Parathyroid adenoma (tissue), 2 donors: Measurements from ENCODE around the gene C19orf12.

Experiments
- H2AFZ ChIP-seq: fragments of 300-600 bp; sonication (generic); one replicate; pipeline ENCODE4 v1.7.0; 2017; ENCODE audit warnings: antibody characterized with exemption, mild to moderate bottlenecking
- H3K27ac ChIP-seq: fragments of 300-600 bp; sonication (generic); one replicate; pipeline ENCODE4 v1.7.0; 2017
- H3K27me3 ChIP-seq: fragments of 300-600 bp; sonication (generic); one replicate; pipeline ENCODE4 v1.7.0; 2017; ENCODE audit warnings: low read length; ENCODE audit not compliant: control insufficient read depth, insufficient read depth
- H3K36me3 ChIP-seq: fragments of 300-600 bp; sonication (generic); one replicate; pipeline ENCODE4 v1.7.0; 2017; ENCODE audit warnings: low read length; ENCODE audit not compliant: control insufficient read depth, insufficient read depth
- H3K4me1 ChIP-seq: fragments of 300-600 bp; sonication (generic); one replicate; pipeline ENCODE4 v1.7.0; 2017; ENCODE audit warnings: control low read depth
- H3K4me2 ChIP-seq: fragments of 300-600 bp; sonication (generic); one replicate; pipeline ENCODE4 v1.7.0; 2017; ENCODE audit warnings: low read length
- H3K4me3 ChIP-seq: fragments of 300-600 bp; sonication (generic); one replicate; pipeline ENCODE4 v1.7.0; 2017; ENCODE audit warnings: low read depth, low read length
- H3K79me2 ChIP-seq: fragments of 300-600 bp; sonication (generic); one replicate; pipeline ENCODE4 v1.7.0; 2017; ENCODE audit warnings: control low read depth
- H3K9ac ChIP-seq: fragments of 300-600 bp; sonication (generic); one replicate; pipeline ENCODE4 v1.7.0; 2017; ENCODE audit warnings: mild to moderate bottlenecking
- H3K9me3 ChIP-seq: fragments of 300-600 bp; sonication (generic); one replicate; pipeline ENCODE4 v1.7.0; 2017; ENCODE audit warnings: low read length; ENCODE audit not compliant: control insufficient read depth
- CTCF ChIP-seq: fragments of 300-600 bp; sonication (generic); IDR thresholded peaks from one replicate; pipeline ENCODE4 v1.7.0; 2017; ENCODE audit warnings: antibody characterized with exemption, mild to moderate bottlenecking
- donor health status: primary hyperparathyroidism.

The C19orf12 gene

GRCh38 chr19:29700498-29700897 lies 14.6 kb downstream of the C19orf12 start:
- no peak overlapping the region for H3K4me3 ChIP-seq
- no peaks in the 10 kb centered on the region for H3K36me3 ChIP-seq
- no peaks in the 10 kb centered on the region for H3K27me3 ChIP-seq
- no peaks in the 10 kb centered on the region for H3K79me2 ChIP-seq
- H3K4me1 ChIP-seq, result peaks cover 10% of the 10 kb centered on the region
- no peak for TF ChIP-seq CTCF
- no peaks in the 10 kb centered on the region for H3K9me3 ChIP-seq
- no peak overlapping the region for H3K9ac ChIP-seq
- H3K4me2 ChIP-seq, result no peak overlapping the region
- no peak overlapping the region for H3K27ac ChIP-seq
- H2AFZ ChIP-seq, result no peak overlapping the region

- H3K4me3 ChIP-seq, result no peak overlapping the region
- no peak overlapping the region for H3K27ac ChIP-seq
- H3K79me2 ChIP-seq, result no peaks in the 10 kb centered on the region
- H3K4me2 ChIP-seq, result no peak overlapping the region
- no peak overlapping the region for H2AFZ ChIP-seq
- no peak overlapping the region for H3K9ac ChIP-seq
- H3K27me3 ChIP-seq, result no peaks in the 10 kb centered on the region
- no peak for TF ChIP-seq CTCF
- no peaks in the 10 kb centered on the region for H3K36me3 ChIP-seq
- H3K9me3 ChIP-seq, result no peaks in the 10 kb centered on the region
- peaks cover 16% of the 10 kb centered on the region for H3K4me1 ChIP-seq
Observed at GRCh38 chr19:29699861-29700260, 15.2 kb downstream of the C19orf12 start.

DNA sequence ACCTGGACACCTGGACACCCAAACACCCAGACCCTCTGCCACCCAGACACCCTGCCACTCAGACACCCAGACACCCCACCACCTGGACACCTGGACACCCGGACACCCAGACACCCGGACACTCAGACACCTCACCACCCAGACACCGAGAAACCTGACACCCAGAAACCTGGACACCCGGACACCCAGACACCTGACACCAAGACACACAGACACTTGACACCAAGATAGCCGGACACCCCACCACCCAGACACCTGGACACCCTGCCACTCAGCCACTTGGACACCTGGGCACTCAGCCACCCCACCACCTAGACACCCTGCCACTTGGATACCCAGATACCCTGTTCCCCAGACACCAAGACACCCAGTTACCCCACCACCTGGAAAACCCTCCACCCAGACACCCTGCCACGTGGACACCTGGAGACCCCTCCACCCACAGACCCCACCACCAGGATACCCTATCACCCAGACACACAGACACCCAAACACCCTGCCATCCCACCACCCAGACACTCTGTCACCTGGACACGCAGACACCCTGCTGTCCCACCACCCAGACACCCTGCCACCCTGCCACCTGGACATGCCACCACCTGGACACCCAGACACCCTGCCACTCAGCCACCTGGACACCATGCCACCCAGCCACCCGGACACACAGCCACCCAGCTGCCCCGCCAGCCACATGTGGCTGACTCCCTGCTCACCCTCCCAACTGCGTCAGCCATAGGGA lies 17.4 kb downstream of the C19orf12 start:
- Histone ChIP-seq H3K27ac (no peak overlapping the region), H3K9me3 (no peaks in the 10 kb centered on the region)

GRCh38 chr19:29696565-29696846 lies 18.6 kb downstream of the C19orf12 start:
- no peaks in the 10 kb centered on the region for H3K36me3 ChIP-seq
- peak overlapping the region; percentile 65 for H3K27ac ChIP-seq
- no peak overlapping the region for H3K4me2 ChIP-seq
- no peak overlapping the region for H3K9ac ChIP-seq
- no peak overlapping the region for H2AFZ ChIP-seq
- H3K9me3 ChIP-seq, result no peaks in the 10 kb centered on the region
- H3K27me3 ChIP-seq, result no peaks in the 10 kb centered on the region
- no peaks in the 10 kb centered on the region for H3K79me2 ChIP-seq
- TF ChIP-seq CTCF, result no peak
- peaks cover 19% of the 10 kb centered on the region for H3K4me1 ChIP-seq
- no peak overlapping the region for H3K4me3 ChIP-seq

More for the DNA sequence above, 17.4 kb downstream of the C19orf12 start:
- Histone ChIP-seq H3K36me3 (no peaks in the 10 kb centered on the region), H3K4me3 (no peak overlapping the region), H3K4me1 (peaks cover 19% of the 10 kb centered on the region), H3K4me2 (no peak overlapping the region), H3K9ac (no peak overlapping the region), H3K27me3 (no peaks in the 10 kb centered on the region), H3K79me2 (no peaks in the 10 kb centered on the region), H2AFZ (no peak overlapping the region)
- no peak for TF ChIP-seq CTCF
